ENCODE results near the gene PRXL2B. TPM values are rescaled to one million over a fixed set of nuclear protein-coding genes. Genes with fewer than 3 reads are reported as not detected.

The PRXL2B gene
- total RNA-seq, 2 donors from 2014 or later, result 5.6 to 8.8 TPM

GRCh38 chr1:2558420-2558819 lies 28.2 kb upstream of the PRXL2B start:
- DNase-seq (no peak), ATAC-seq (no peak)
- H3K4me3 ChIP-seq, result no peak overlapping the region
- 89 to 100% methylated on average over 8 to 12 of the region's 12 CpGs for WGBS, 2 donors
- TF ChIP-seq CTCF (IDR thresholded peaks at IDR 0.05) (no peak), POLR2A (IDR thresholded peaks at IDR 0.05) (no peak)
- H3K27ac ChIP-seq, result no peak overlapping the region
- no peaks in the 10 kb centered on the region for H3K36me3 ChIP-seq (replicated peaks in 1 of 2; ENCODE audit: insufficient read depth in 1 of 2, low read depth in 2 of 2)
- H3K4me1 ChIP-seq, result peaks cover 31% of the 10 kb centered on the region
- intact Hi-C loops (cut with DNase I), result no loop called here
- H3K9me3 ChIP-seq, result no peaks in the 10 kb centered on the region
- no peaks in the 10 kb centered on the region for H3K27me3 ChIP-seq

- no peaks in the 10 kb centered on the region for H3K27me3 ChIP-seq
- TF ChIP-seq CTCF (IDR thresholded peaks at IDR 0.05) (no peak), POLR2A (IDR thresholded peaks at IDR 0.05) (no peak)
- no peak for DNase-seq
- H3K4me3 ChIP-seq, result no peak overlapping the region
- no peak for ATAC-seq
- no peak overlapping the region for H3K27ac ChIP-seq
- 96% methylated on average over 6 of the region's 6 CpGs; no CpG with 5 or more reads in 1 of the 2 donors for WGBS, 2 donors
- intact Hi-C loops (cut with DNase I), result no loop called here
- peaks cover 31% of the 10 kb centered on the region for H3K4me1 ChIP-seq
- no peaks in the 10 kb centered on the region for H3K36me3 ChIP-seq (replicated peaks in 1 of 2; ENCODE audit: insufficient read depth in 1 of 2, low read depth in 2 of 2)
- no peaks in the 10 kb centered on the region for H3K9me3 ChIP-seq
Measured at GRCh38 chr1:2558861-2559260, 27.7 kb upstream of the PRXL2B start.

- DNase-seq (no peak), ATAC-seq (no peak)
- Histone ChIP-seq H3K27ac (no peak overlapping the region), H3K27me3 (no peaks in the 10 kb centered on the region), H3K4me1 (peaks cover 29% of the 10 kb centered on the region), H3K36me3 (replicated peaks in 1 of 2; ENCODE audit: insufficient read depth in 1 of 2, low read depth in 2 of 2) (no peaks in the 10 kb centered on the region), H3K4me3 (no peak overlapping the region), H3K9me3 (no peaks in the 10 kb centered on the region)
- intact Hi-C loops (cut with DNase I), result no loop called here
- no peak for TF ChIP-seq CTCF (IDR thresholded peaks at IDR 0.05)
- TF ChIP-seq POLR2A (IDR thresholded peaks at IDR 0.05), result no peak
- 86 to 93% methylated on average over 3 to 30 of the region's 35 CpGs for WGBS, 2 donors
Measured at GRCh38 chr1:2559509-2560298, 26.9 kb upstream of the PRXL2B start.

- Histone ChIP-seq H3K4me3 (no peak overlapping the region), H3K4me1 (peaks cover 21% of the 10 kb centered on the region), H3K36me3 (replicated peaks in 1 of 2; ENCODE audit: insufficient read depth in 1 of 2, low read depth in 2 of 2) (no peaks in the 10 kb centered on the region), H3K9me3 (no peaks in the 10 kb centered on the region), H3K27me3 (no peaks in the 10 kb centered on the region), H3K27ac (no peak overlapping the region)
- intact Hi-C loops (cut with DNase I), result no loop called here
- DNase-seq (no peak), ATAC-seq (no peak)
- TF ChIP-seq CTCF (IDR thresholded peaks at IDR 0.05) (no peak), POLR2A (IDR thresholded peaks at IDR 0.05) (no peak)
- WGBS, 2 donors, result 70 to 83% methylated on average over 2 to 15 of the region's 15 CpGs
Measured at GRCh38 chr1:2560299-2561073, 26.1 kb upstream of the PRXL2B start.
